Neural cell (in vitro differentiated cells): ENCODE results near the gene COL18A1.

ENCODE experiments used
- EZH2 ChIP-seq: fragments of 200-600, 300-800 bp; shearing (Covaris generic), sonication (generic); IDR thresholded peaks from 2 replicates; pipeline ENCODE4 v1.6.1; 2014; ENCODE audit warnings: antibody characterized with exemption, low read length, borderline replicate concordance, mild to moderate bottlenecking; ENCODE audit not compliant: insufficient read depth, poor library complexity, severe bottlenecking
- SMC3 ChIP-seq: fragments of 450-650 bp; conservative IDR thresholded peaks from 2 replicates; pipeline ENCODE4 v1.6.1; 2014; ENCODE audit warnings: antibody characterized with exemption, mild to moderate bottlenecking, moderate library complexity; ENCODE audit not compliant: poor library complexity
- TF ChIP-seq, protein P1 (sequence below): fragments of 450-650 bp; IDR thresholded peaks from 2 replicates; pipeline ENCODE4 v1.5.1; 2014; ENCODE audit warnings: antibody characterized with exemption, mild to moderate bottlenecking, moderate library complexity; ENCODE audit not compliant: poor library complexity, severe bottlenecking

DNA sequence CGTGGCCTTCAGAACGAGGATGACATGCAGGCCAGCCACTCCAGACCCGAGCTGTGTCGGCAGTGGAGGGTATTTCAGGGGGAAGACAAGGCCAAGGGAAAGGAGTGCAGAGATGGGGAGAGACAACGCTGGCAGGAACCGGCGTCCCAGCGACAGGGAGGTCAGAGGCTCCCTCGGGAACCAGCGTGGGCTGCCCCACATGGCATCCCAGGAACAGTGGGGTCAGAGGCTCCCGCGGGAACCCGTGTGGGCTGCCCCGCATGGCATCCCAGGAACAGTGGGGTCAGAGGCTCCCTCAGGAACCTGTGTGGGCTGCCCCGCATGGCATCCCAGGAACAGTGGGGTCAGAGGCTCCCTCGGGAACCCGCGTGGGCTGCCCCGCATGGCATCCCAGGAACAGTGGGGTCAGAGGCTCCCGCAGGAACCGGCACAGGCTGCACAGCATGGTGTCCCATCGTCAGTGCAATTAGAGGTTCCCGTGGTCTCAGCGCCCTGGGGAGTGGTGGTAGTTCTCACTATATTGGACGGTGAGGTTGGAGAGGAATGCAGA, 94.3 kb downstream of the COL18A1 start:
- TF ChIP-seq, protein P1, sequence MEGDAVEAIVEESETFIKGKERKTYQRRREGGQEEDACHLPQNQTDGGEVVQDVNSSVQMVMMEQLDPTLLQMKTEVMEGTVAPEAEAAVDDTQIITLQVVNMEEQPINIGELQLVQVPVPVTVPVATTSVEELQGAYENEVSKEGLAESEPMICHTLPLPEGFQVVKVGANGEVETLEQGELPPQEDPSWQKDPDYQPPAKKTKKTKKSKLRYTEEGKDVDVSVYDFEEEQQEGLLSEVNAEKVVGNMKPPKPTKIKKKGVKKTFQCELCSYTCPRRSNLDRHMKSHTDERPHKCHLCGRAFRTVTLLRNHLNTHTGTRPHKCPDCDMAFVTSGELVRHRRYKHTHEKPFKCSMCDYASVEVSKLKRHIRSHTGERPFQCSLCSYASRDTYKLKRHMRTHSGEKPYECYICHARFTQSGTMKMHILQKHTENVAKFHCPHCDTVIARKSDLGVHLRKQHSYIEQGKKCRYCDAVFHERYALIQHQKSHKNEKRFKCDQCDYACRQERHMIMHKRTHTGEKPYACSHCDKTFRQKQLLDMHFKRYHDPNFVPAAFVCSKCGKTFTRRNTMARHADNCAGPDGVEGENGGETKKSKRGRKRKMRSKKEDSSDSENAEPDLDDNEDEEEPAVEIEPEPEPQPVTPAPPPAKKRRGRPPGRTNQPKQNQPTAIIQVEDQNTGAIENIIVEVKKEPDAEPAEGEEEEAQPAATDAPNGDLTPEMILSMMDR = no peak
- TF ChIP-seq EZH2 = no peak
- TF ChIP-seq SMC3 = no peak
